ENCODE data around the gene STXBP6.

DNA sequence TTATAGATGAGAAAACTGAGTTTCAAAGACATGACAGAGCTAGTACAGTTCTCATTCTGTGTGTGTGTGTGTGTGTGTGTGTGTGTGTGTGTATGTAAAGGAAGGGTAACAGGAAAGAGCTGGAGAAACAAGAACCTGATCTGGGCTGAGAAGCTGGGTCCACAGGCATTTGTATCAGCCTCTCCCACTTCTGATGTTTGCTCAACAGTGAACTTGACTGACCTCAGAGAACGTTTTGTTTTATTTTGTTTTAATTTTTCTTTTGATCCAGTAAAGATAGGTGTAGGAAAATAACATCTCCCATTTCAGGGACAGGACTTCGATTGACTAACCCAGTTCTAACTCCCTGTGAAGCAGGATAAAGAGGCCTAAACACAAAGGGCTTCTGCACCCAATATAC, 85.4 kb downstream of the STXBP6 start:
- TF ChIP-seq CTCF (IDR thresholded peaks at IDR 0.05; ENCODE audit: insufficient read depth, low read length, poor library complexity, severe bottlenecking) (no peak), EZH2phosphoT487 (conservative IDR thresholded peaks at IDR 0.05; ENCODE audit: low read length) (no peak)

All from SU-DHL-6 (cell line).